GM21381 (cell line): ENCODE results near the gene KLHL30.

Experiments
- ATAC-seq: cut with Tn5 transposase; IDR thresholded peaks from one replicate; pipeline ENCODE4 v1.9.1; 2021; ENCODE audit warnings: mild to moderate bottlenecking, moderate library complexity; ENCODE audit not compliant: unreplicated experiment

Gene KLHL30

DNA sequence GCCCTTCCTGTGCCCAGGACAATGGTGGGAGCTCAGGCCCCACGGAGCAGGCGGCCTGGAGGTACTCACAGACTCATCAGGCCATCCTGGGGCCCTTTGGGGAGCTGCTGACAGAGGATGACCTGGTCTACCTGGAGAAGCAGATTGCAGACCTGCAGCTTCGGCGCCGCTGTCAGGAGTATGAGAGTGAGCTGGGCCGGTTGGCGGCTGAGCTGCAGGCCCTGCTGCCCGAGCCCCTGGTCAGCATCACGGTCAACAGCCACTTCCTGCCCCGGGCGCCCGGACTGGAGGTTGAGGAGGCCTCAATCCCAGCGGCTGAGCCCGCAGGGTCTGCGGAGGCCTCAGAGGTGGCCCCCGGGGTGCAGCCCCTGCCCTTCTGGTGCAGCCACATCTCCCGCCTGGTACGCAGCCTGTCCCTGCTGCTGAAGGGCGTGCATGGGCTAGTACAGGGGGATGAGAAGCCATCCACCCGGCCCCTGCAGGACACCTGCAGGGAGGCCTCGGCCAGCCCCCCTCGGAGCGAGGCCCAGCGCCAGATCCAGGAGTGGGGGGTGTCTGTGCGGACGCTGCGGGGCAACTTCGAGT, 8.3 kb upstream of the KLHL30 start:
- no peak for ATAC-seq

DNA sequence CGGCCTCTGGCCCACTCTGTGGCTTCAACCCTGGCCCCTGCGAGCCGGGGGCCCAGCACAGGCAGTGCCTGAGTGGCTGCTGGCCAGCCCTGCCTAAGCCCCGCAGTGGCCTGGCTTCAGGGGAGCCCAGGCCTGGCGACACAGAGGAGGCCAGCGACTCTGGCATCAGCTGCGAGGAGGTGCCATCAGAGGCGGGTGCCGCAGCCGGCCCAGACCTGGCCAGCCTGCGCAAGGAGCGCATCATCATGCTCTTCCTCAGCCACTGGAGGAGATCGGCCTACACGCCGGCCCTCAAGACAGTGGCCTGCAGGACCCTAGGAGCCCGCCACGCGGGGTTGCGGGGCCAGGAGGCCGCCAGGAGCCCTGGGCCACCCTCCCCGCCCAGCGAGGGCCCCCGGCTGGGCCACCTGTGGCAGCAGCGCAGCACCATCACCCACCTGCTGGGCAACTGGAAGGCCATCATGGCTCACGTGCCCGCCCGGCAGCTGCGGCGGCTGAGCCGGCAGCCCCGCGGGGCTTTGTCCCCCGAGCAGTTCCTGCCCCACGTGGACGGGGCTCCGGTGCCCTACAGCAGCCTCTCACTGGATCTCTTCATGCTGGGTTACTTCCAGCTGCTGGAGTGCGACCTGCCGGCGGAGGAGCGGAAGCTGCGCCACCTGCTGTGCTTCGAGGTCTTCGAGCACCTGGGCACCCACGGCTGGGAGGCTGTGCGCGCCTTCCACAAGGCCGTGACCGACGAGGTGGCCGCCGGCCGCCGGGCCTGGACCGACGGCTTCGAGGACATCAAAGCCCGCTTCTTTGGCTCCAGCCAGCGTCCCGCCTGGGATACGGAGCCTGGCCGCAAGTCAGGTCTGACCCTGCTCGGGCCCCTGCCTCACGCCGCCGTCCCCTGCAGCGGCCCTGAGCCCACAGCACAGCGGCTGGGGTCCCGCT, 7.5 kb upstream of the KLHL30 start:
- ATAC-seq: no peak

DNA sequence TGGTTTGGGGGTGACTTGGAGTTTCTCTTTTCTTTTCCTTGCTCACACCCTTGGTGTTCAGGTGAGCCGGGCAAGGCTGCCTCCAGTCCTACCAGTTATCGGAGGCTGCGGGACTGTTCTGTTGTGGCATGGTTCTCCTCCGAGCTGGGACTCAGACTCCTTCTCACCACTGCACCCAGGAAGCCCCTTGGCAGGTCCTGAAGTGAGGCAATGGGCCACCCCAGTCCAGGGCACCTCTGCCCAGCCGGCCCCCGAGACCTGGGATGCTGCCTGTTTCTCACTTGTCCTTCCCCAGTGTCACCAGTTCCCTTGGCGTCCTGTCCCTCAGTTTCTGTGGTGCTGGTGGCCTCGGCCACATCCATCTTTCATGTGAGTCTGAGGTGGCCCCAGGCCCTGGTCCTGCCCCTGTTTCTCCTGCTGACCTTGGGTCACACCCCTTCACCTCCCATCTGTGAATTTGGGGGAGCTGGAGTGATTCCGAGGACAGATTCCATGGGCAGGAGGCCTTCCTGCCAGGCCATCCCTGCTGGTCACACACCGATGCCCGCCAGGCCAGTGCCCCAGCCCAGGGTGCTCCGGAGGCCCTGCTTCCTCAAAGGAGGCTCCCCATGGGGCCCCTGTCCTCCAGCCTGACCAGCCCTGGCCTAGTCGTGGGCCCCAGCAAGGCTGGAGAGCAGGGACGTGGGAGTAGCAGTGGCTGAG, 6.6 kb upstream of the KLHL30 start:
- no peak for ATAC-seq

DNA sequence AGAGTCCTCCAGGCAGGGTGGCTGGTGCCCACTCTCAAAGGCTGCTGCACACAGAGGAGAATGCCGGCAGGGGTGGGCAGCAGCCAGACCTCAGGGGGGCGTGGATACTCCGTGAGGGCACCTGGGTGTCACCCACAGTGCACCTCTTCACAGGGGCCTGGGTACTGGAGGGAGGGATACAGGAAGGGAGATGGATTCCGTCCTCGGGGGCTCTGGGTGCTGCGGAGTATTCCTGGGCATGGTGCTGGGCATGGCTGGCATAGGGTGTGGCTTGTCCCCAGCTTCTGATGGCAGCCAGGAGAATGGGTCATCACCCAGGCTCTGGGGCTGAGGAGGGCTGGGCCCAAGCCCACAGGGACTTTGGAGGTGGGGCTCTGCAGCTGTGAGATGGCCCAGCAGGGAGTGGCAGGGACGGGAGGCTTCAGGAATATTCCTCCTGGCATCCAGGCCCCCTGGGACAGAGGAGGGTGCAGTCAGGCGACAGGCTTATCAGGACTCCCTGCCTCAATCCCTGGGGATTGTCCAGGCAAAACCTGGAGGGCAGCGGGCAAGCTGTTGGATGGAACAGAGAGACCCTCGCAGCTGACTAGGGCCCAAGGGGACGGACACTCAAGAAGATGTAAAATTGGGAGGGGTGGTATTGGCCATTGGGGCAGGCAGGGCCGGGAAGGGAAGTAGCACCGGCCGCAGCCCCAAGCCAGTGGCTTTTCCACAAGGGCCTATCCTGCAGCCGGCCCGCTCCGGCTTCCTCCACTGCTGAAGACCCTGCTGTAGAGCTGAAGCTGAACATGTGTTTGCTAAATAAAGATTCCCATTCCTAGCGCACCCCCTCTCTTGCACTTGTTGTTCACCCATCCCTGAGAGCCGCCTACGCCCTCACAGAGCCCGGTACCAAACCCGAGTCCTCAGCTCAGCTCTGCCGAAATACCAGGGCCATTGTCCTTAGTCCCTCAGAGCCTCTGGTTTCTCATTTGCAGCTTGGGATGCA, 5.7 kb upstream of the KLHL30 start:
- no peak for ATAC-seq

DNA sequence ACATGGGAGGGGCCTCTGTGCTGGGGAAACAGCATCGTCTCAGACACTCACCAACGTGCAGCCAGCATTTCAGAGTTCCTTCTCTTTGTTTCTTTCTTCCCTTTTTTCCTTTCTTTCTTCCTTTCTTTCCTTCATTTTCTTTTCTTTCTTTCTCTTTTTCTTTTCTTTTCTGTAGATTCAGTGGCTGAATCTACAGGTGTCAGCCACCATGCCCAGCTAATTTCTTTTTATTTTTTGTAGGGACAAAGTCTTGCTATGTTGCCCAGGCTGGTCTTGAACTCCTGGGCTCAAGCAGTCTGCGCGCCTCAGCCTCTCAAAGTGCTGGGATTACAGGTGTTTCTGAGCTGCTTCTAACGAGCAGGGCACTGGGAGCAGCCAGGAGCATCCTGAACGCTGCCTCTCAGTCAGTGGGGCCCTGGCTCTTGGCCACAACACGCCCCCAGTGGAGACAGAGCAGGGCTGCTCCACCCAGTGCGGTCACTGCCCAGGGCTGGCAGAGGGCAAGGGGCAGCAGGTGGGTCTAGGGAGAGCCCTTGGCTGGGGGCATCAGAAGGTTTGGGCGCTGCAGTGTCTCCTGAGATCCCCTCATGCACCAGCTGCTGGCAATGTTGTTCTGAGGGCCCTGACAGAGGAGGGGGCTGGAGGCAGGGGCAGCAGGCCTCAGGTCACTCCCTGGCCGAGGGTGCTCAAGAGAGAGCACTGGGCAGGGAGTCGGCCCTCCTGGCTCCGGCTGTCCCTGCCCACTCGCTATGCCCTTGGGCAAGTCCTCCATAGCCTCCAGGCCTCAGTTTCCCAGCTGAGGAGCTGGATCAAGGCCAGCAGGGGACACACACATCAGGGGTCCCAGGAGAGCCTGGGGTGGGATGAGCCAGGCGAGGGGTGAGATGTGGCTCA, 4.7 kb upstream of the KLHL30 start:
- no peak for ATAC-seq

GRCh38 chr2:238134393-238134785, 4.1 kb upstream of the KLHL30 start:
- ATAC-seq: no peak

DNA sequence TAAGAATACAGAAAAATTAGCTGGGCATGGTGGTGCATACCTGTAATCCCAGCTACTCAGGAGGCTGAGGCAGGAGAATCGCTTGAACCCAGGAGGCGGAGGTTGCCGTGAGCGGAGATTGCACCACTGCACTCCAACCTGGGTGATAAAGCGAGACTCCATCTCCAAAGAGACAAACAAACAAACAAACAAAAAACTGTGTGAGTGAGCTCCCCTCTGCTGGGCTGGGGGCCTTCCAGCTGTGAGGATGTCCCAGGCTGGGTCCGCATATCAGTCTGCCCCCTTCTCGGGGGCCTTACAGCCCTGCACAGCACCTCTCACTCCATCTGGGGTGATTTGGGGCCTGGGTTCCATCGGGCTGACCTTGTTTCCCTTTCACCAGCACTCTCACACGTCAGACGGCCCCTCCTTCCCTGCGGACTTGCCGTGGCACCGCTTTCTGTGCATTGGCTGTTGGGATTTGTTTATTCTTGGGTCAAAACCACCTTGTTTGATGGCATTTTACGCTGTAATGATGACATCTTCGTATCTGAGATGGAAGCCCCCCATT, 2.8 kb upstream of the KLHL30 start:
- ATAC-seq: no peak

DNA sequence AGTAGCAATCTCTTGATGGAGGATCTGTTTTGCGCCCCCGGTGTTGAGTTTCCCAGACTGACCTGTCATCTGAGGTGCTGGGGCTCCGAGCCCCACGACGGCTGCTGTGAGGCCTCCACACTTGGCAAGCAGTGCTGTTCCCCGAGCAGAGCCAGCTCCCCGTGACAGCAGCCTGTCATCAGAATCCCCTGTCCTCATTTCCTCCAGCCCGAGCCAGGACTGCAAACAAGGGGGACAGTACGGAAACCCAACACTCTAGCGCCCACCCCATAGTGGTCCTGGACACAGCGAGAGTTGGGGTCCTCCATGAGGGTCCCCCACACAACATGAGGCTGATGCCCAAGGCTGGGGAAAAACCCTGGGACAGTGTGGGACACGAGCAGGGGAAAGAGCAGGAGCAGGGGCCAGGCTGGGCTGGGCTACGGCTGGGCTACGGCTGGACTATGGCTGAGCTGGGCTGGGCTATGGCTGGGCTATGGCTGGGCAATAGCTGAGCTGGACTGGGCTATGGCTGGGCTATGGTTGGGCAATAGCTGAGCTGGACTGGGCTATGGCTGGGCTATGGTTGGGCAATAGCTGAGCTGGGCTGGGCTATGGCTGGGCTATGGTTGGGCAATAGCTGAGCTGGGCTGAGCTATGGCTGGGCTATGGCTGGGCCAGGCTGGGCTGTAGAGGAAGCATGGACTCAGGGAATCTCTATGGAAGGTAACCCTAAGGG, 1.5 kb upstream of the KLHL30 start:
- ATAC-seq: no peak

- ATAC-seq: no peak
Measured at GRCh38 chr2:238137885-238138284, 583 bp upstream of the KLHL30 start.

DNA sequence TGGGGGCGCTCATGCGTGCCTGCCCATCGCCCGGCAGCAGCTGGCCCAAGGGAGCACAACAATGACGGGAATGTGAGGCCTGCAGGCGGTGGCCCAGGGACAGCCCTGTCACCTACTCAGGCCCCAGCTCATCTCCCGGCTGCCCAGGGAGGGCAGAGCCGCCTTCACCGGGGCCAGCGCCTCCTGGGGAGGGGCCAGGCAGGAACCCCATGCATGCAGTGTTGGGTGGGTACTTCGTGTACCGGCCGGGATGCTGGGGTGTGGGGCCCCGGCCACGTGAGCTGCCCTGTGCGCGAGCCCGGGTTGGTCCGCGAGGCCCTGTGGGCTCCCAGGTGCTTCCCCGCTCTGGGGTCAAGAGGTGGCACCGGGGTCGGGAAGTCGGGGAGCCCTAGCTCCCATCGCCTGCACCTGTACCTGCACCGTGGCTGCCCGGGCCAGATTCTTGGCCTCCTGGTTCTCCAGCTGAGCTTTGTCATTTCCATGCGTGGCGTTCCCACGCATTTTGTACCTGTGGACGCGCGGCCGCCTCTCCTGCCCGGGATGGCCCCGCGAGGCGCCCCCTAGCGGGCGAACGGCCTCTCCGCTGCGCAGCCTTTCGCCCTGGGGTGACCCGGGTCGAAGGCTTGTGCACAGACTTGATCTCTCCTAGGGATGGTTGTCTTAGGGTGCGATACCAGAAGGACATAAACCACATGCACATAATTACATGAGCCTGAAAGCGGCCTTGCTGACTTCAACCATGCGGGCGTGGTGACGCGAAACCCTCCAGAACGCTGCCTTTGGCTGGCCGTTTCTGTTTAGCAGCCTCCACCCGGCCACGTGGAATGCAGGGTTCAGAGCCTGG, 950 bp downstream of the KLHL30 start:
- ATAC-seq: no peak

GRCh38 chr2:238140040-238140439, 1.6 kb downstream of the KLHL30 start:
- no peak for ATAC-seq

DNA sequence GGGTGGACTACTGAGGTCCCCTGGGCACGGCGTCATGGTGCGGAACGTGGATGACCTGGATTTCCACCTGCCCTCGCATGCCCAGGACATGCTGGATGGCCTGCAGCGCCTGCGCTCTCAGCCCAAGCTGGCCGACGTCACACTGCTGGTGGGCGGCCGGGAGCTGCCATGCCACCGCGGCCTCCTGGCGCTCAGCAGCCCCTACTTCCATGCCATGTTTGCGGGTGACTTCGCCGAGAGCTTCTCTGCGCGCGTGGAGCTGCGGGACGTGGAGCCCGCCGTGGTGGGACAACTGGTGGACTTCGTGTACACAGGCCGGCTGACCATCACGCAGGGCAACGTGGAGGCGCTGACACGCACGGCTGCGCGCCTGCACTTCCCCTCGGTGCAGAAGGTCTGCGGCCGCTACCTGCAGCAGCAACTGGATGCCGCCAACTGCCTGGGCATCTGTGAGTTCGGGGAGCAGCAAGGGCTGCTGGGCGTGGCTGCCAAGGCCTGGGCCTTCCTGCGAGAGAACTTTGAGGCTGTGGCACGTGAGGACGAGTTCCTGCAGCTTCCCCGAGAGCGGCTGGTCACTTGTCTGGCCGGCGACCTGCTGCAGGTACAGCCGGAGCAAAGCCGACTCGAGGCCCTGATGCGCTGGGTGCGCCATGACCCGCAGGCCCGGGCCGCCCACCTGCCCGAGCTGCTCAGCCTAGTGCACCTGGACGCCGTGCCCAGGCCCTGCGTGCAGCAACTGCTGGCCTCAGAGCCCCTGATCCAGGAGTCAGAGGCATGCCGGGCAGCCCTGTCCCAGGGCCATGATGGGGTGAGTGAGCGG, 2.5 kb downstream of the KLHL30 start:
- no peak for ATAC-seq

DNA sequence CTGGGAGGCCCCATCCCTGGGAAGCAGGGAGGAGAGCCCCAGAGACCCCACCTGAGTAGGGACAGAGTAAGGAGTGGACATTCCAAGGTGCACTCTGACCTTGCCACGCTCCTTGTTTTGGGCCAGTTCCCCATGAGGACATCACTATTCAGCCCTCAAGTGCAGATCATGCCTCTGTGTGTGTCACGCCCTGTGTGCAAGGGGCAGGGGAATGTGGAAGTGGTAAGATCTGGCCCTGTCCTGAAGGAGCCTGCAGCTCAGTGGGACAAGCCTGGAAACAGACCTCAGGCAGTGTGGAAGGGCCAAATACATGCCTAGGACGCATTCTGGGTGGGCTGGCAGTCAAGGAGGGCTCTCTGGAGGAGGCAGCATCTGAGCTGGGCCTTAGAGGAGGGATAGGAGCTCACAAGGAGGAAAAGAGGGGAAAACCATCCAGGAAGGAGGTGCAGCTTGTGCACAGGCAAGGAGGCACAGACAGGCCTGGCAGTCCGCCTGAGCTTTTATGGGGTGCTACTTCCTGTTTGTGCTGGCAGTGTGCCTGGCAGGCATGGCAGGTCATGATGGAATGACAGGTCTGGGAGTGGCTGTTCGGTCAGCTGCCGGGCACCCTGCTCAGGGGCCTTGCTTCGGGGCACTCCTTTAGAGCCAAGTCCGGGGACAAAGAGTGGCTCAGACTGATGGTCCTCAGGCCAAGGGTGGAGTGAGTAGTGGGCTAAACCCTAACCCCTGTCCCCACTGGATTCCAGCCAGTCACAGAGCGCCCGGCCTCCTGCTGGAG, 3.3 kb downstream of the KLHL30 start:
- no peak for ATAC-seq

- ATAC-seq: no peak
Measured at GRCh38 chr2:238142382-238143205, 4.1 kb downstream of the KLHL30 start.

DNA sequence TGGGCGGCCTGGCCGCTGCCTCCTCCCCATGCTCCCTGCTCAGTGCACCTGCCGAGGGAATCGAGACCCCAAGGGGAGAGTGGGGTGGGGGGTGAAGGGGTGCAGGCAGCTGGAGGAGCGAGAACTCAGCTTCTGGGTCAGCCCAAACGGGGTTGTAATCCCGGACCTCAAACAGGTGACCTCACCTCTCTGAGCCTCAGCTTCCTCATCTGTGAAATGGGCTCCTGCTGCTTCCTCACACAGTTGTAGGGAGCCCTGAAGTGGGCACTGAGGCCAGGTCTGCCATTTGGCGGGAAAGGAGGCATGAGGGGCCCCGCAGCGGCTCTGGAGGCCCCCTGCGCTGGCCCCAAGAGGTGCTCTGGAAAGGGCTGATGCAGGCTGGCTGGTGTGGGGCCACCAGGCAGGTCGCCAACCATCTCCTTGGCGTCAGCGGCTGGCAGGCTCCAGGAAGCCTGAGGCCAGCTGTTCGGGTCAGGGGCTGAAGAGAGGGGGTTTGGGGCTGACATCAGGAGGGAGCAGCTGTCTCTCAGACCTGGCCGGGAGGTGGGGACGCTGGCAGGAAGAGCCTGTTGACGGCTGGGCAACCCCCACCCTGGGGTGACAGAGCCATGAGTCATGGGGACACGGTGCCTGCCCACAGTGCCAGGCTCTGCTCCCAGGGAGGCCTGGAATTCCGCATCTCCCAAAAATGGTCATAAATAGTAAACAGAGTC, 4.9 kb downstream of the KLHL30 start:
- ATAC-seq: no peak
